ENCODE data around the gene SEBOX.
A peak's percentile ranks its signal among the peaks of the same experiment; 100 is the strongest.

DNA sequence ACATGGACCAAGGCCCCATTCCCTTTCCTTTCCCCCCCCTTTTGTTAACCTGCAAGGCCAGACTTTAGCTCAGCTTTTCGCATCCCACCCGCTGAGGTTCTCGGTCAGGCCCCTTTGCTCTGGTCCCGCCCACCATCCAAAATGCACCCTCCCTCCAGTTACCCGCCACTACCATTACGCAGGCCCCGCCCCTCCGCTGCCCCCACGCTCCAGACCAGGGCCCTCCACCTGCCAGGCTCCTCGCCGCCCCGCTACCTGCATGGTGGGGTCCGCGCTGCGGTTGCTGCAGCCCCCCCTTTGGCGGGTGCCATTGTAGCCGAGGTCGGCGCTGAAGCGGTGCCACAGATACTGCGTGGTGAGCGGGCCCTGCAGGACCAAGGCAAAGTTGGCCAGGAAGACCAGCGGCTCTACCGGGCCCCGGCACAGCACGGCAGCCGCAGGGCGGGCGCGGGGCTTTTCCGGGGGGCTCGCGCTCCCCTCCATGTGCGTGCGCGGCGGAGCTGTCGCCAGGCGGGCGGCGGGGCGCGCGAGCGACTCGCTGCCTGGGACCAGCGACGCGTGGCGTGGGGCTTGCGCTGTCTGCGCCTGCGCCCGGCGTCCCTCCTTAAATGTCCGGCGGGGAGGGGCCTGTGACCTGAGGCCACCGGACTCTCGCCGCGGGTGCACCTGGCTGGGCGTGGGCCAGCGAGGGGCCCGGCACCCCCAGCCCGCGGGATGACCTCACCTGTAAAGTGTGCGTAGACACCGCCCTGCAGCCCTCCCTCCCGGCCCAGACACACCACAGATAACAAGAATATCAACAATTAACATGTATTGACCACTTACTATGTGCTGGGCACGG lies 40.9 kb upstream of the SEBOX start, which contains the start of gene SLC46A1:
- TF ChIP-seq ZNF302 (CRISPR knock-in tag; IDR thresholded peaks at IDR 0.05), result no peak
- TF ChIP-seq CTCF (IDR thresholded peaks at IDR 0.05), result no peak
- TF ChIP-seq POLR2A (IDR thresholded peaks at IDR 0.05; ENCODE audit: low read length), result peak; percentile 86
- TF ChIP-seq FOSL2 (IDR thresholded peaks at IDR 0.05), result no peak
- no peak for TF ChIP-seq FOSL2 (CRISPR knock-in tag; IDR thresholded peaks at IDR 0.05)
- no peak for TF ChIP-seq SREBF2 (IDR thresholded peaks at IDR 0.05)
- no peak for TF ChIP-seq SMC3 (IDR thresholded peaks at IDR 0.05)
- peak; percentile 86 for TF ChIP-seq MAX (IDR thresholded peaks at IDR 0.05)
- TF ChIP-seq TP53 (CRISPR knock-in tag; IDR thresholded peaks at IDR 0.05), result no peak
- TF ChIP-seq E2F6 (IDR thresholded peaks at IDR 0.05; ENCODE audit: borderline replicate concordance, low read depth), result no peak; the same call in 1 of the 2 replicates
- no peak for TF ChIP-seq CBX8 (IDR thresholded peaks at IDR 0.05)
- TF ChIP-seq USF2 (IDR thresholded peaks at IDR 0.05), result no peak
- TF ChIP-seq HMGXB4 (CRISPR knock-in tag; IDR thresholded peaks at IDR 0.05; ENCODE audit: borderline replicate concordance), result no peak
- TF ChIP-seq, protein P1, sequence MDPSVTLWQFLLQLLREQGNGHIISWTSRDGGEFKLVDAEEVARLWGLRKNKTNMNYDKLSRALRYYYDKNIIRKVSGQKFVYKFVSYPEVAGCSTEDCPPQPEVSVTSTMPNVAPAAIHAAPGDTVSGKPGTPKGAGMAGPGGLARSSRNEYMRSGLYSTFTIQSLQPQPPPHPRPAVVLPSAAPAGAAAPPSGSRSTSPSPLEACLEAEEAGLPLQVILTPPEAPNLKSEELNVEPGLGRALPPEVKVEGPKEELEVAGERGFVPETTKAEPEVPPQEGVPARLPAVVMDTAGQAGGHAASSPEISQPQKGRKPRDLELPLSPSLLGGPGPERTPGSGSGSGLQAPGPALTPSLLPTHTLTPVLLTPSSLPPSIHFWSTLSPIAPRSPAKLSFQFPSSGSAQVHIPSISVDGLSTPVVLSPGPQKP (IDR thresholded peaks at IDR 0.05; ENCODE audit: low read depth, low read length), result no peak
- no peak for TF ChIP-seq EP300 (IDR thresholded peaks at IDR 0.05)

Data from A549 (cell line).